ENCODE results near the gene METRNL. TPM values are rescaled to one million over a fixed set of nuclear protein-coding genes. Genes with fewer than 3 reads are reported as not detected.

The METRNL gene
- total RNA-seq, 1 donor from 2014 or later: 47.1 TPM

DNA sequence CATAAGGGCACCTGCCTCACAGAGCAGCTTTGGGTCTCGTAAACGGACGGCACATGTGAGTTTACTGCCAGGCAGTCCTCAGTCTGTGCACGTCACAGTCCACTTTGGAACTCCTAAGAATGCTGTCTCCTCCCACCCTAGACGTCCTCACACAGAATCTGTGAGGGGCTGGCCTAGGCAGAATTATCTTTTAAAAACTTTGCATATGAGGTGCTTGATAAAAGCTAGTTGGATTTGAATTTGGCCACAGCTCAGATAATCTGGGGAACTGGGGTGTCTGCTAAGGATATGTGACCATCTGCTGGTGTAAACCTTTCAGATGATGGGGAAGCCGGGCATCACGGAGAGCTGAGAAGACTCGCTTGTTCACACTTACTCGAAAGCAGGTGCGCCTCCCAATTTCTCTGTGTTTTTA is 64.4 kb downstream of the METRNL start:
- TF ChIP-seq, protein P1, sequence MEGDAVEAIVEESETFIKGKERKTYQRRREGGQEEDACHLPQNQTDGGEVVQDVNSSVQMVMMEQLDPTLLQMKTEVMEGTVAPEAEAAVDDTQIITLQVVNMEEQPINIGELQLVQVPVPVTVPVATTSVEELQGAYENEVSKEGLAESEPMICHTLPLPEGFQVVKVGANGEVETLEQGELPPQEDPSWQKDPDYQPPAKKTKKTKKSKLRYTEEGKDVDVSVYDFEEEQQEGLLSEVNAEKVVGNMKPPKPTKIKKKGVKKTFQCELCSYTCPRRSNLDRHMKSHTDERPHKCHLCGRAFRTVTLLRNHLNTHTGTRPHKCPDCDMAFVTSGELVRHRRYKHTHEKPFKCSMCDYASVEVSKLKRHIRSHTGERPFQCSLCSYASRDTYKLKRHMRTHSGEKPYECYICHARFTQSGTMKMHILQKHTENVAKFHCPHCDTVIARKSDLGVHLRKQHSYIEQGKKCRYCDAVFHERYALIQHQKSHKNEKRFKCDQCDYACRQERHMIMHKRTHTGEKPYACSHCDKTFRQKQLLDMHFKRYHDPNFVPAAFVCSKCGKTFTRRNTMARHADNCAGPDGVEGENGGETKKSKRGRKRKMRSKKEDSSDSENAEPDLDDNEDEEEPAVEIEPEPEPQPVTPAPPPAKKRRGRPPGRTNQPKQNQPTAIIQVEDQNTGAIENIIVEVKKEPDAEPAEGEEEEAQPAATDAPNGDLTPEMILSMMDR (IDR thresholded peaks at IDR 0.05; ENCODE audit: partially characterized antibody, unreplicated experiment): no peak
- Mint-ChIP-seq H3K27ac (ENCODE audit: unreplicated experiment) (no peak overlapping the region), H3K9me3 (ENCODE audit: unreplicated experiment) (peaks cover 4% of the 10 kb centered on the region), H3K36me3 (ENCODE audit: unreplicated experiment) (peaks cover 31% of the 10 kb centered on the region), H3K27me3 (ENCODE audit: unreplicated experiment) (no peaks in the 10 kb centered on the region), H3K4me3 (ENCODE audit: unreplicated experiment) (no peak overlapping the region), H3K4me1 (ENCODE audit: low read depth, unreplicated experiment) (no peaks in the 10 kb centered on the region)
- DNase-seq: no peak

Other genes with a start within 250 kb of the METRNL start
- 1.4 TPM for gene ZNF750, start 239.6 kb upstream of the METRNL start, total RNA-seq (ENCODE audit: unreplicated experiment)

Data from glutamatergic neuron (in vitro differentiated cells).